Sigmoid colon (tissue), 7 donors: ENCODE measurements around the gene DOK6. TPM values are rescaled to one million over a fixed set of nuclear protein-coding genes. Genes with fewer than 3 reads are reported as not detected.

Experiments used
- DNase-seq: peaks from one replicate; pipeline ENCODE4 v3.0.0-alpha.2; 2019
- H3K27ac ChIP-seq, 4 donors: fragments of 200-600 bp; sonication (generic); one replicate each; pipeline ENCODE4 v1.5.1; 2016 to 2019; ENCODE audit warnings: mild to moderate bottlenecking in 1 of 4
- H3K27me3 ChIP-seq, 3 donors: fragments of 200-600 bp; sonication (generic); one replicate each; pipeline ENCODE4 v1.5.1; 2019; ENCODE audit warnings: mild to moderate bottlenecking in 1 of 3
- H3K36me3 ChIP-seq, 4 donors: fragments of 200-600 bp; sonication (generic); one replicate each; pipeline ENCODE4 v1.5.1; 2016 to 2019
- H3K4me1 ChIP-seq, 4 donors: fragments of 200-600 bp; sonication (generic); one replicate each; pipeline ENCODE4 v1.5.1; 2017 to 2019
- H3K4me3 ChIP-seq, 4 donors: fragments of 200-600 bp; sonication (generic); one replicate each; pipeline ENCODE4 v1.5.1; 2017 to 2019; ENCODE audit warnings: mild to moderate bottlenecking in 2 of 4, moderate library complexity in 1 of 4
- H3K9me3 ChIP-seq, 4 donors: fragments of 200-600 bp in 3 of 4; sonication (generic) in 3 of 4; one replicate each; pipeline versions ENCODE4 v1.5.1 to v1.6.1; 2013 to 2019
- EP300 ChIP-seq, 4 donors: sonication (generic); formaldehyde crosslinking; IDR thresholded peaks; one replicate each; pipeline ENCODE4 v1.6.1; 2017; ENCODE audit warnings: antibody characterized with exemption in 4 of 4
- POLR2A ChIP-seq, 2 donors: fragments of 450-650 bp; IDR thresholded peaks; one replicate each; pipeline ENCODE4 v1.6.1; 2016; ENCODE audit warnings: antibody characterized with exemption in 2 of 2, mild to moderate bottlenecking in 2 of 2, moderate library complexity in 2 of 2
- POLR2AphosphoS5 ChIP-seq, 4 donors: sonication (generic); formaldehyde crosslinking; IDR thresholded peaks; one replicate each; pipeline ENCODE4 v1.6.1; 2017; ENCODE audit warnings: antibody characterized with exemption in 4 of 4
- WGBS, 2 donors: extraction: QIAGEN DNeasy Blood & Tissue Kit; methylation state at CpG; one replicate each; pipeline ENCODE4 v1.1.7; 2013; 5-methylcytosine and 5-hydroxymethylcytosine counted together
- intact Hi-C: fragments of 100-400 bp; cut with DNase I; formaldehyde crosslinking; loops from one replicate; pipeline ENCODE4 v1.15.1; 2023
- polyA plus RNA-seq, 3 donors: library from polyadenylated mRNA; stranded (reverse); fragments of 200-250 nt; gene quantifications; one replicate each; pipeline ENCODE4 v1.2.3, GENCODE V29; 2013
- total RNA-seq, 4 donors: library from RNA; depleted of rRNA; stranded (reverse); fragments of >200 nt; gene quantifications; one replicate each; pipeline ENCODE4 v1.1.0, GENCODE V29; 2016
- TF ChIP-seq, protein P1 (sequence below), 4 experiments: fragments of 450-650 bp in 3 of 4; fragments of 200-600 bp in 1 of 4; IDR thresholded peaks; one replicate each; pipeline ENCODE4 v1.5.1; 2016 to 2019; ENCODE audit warnings: antibody characterized with exemption in 4 of 4, mild to moderate bottlenecking in 3 of 4, moderate library complexity in 2 of 4
- donor health status: healthy with polysubstance abuse.
- donor health status: Bipolar disorder and iron deficiency.
- donor health status: healthy.

DOK6 gene
- total and polyA plus RNA-seq, 7 donors, result under 0.01 to 1.9 (median 0.95) TPM

DNA sequence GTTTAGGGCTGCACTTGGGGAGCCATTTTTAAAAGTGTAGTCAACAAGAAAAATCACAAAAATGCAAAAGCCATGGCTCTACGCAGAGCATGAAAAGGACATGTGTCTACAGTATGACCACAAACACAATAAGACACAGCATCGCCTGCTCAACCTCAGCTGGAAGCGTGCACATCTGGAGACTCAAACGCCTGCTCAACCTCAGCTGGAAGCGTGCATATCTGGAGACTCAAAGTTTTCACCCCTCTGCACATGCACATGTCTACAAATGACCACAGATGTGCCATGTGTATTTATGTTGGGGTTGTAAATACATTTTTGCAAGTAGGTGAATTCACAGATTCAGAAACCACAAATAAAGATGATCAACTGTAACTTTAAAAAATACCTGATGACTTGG is 196.9 kb downstream of the DOK6 start:
- no peak for DNase-seq
- intact Hi-C loops, result no loop called here
- TF ChIP-seq, protein P1, sequence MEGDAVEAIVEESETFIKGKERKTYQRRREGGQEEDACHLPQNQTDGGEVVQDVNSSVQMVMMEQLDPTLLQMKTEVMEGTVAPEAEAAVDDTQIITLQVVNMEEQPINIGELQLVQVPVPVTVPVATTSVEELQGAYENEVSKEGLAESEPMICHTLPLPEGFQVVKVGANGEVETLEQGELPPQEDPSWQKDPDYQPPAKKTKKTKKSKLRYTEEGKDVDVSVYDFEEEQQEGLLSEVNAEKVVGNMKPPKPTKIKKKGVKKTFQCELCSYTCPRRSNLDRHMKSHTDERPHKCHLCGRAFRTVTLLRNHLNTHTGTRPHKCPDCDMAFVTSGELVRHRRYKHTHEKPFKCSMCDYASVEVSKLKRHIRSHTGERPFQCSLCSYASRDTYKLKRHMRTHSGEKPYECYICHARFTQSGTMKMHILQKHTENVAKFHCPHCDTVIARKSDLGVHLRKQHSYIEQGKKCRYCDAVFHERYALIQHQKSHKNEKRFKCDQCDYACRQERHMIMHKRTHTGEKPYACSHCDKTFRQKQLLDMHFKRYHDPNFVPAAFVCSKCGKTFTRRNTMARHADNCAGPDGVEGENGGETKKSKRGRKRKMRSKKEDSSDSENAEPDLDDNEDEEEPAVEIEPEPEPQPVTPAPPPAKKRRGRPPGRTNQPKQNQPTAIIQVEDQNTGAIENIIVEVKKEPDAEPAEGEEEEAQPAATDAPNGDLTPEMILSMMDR (IDR thresholded peaks at IDR 0.05), result no peak
- TF ChIP-seq POLR2AphosphoS5 (IDR thresholded peaks at IDR 0.05) (no peak), POLR2A (IDR thresholded peaks at IDR 0.05) (no peak), EP300 (IDR thresholded peaks at IDR 0.05) (no peak)
- H3K36me3 ChIP-seq, result no peaks in the 10 kb centered on the region
- WGBS, 2 donors, result 94% methylated on average over 5 of the region's 5 CpGs
- H3K9me3 ChIP-seq, result peaks cover 0 to 4% (median 0%) of the 10 kb centered on the region in 4 donors
- no peaks in the 10 kb centered on the region for H3K4me1 ChIP-seq
- no peaks in the 10 kb centered on the region for H3K27me3 ChIP-seq
- no peak overlapping the region for H3K4me3 ChIP-seq
- no peak overlapping the region for H3K27ac ChIP-seq

DNA sequence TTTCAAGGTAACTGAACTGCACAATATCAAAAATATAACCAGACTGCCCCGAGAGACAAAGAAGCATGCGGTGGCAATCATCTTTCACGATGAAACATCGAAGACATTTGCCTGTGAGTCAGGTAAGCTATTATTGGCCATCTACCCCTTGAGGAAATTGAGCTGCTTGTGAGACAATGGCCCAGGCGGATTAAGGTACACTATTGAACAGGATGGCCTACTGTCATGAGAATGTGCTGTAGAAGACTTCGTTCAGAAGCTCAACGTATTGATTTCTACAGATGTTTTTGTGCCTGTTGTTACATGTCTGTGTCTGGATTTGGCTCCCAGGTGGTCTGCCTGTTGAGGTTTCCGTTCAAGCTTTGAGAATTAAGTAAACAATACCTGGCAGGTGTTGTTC is 198.7 kb downstream of the DOK6 start:
- TF ChIP-seq, protein P1 (IDR thresholded peaks at IDR 0.05), result no peak
- TF ChIP-seq POLR2A (IDR thresholded peaks at IDR 0.05) (no peak), POLR2AphosphoS5 (IDR thresholded peaks at IDR 0.05) (no peak), EP300 (IDR thresholded peaks at IDR 0.05) (no peak)
- intact Hi-C loops, result no loop called here
- WGBS, 2 donors, result 88 to 93% methylated on average over 8 of the region's 8 CpGs
- Histone ChIP-seq H3K4me1 (no peaks in the 10 kb centered on the region), H3K9me3 (peaks cover 0 to 4% (median 0%) of the 10 kb centered on the region in 4 donors), H3K4me3 (no peak overlapping the region), H3K27me3 (no peaks in the 10 kb centered on the region), H3K27ac (no peak overlapping the region), H3K36me3 (no peaks in the 10 kb centered on the region)
- DNase-seq, result no peak

DNA sequence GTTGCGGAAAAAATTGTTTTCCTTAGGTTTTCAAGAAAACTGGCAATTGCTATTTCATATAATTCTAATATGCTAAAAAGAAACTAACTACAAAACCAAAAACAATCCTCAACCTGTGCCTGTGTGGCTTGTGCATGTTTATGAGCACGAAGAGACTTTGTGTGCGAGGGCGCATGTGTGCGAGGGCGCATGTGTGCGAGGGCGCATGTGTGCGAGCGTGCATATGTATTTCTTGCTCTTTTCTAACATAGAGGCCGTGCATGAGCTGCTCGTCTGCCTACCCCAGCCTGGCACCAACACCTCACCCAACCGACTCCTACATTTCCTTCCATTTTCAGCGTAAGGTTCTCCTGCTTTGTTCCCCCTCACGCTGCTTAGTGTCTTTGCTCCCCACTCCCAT is 211.6 kb downstream of the DOK6 start:
- Histone ChIP-seq H3K9me3 (no peaks in the 10 kb centered on the region), H3K27me3 (no peaks in the 10 kb centered on the region), H3K4me1 (no peaks in the 10 kb centered on the region), H3K36me3 (no peaks in the 10 kb centered on the region), H3K27ac (no peak overlapping the region), H3K4me3 (no peak overlapping the region)
- intact Hi-C loops, result no loop called here
- no peak for DNase-seq
- no peak for TF ChIP-seq POLR2A (IDR thresholded peaks at IDR 0.05)
- TF ChIP-seq, protein P1 (IDR thresholded peaks at IDR 0.05), result no peak
- no peak for TF ChIP-seq POLR2AphosphoS5 (IDR thresholded peaks at IDR 0.05)
- no peak for TF ChIP-seq EP300 (IDR thresholded peaks at IDR 0.05)
- 84 to 92% methylated on average over 15 of the region's 15 CpGs for WGBS, 2 donors

DNA sequence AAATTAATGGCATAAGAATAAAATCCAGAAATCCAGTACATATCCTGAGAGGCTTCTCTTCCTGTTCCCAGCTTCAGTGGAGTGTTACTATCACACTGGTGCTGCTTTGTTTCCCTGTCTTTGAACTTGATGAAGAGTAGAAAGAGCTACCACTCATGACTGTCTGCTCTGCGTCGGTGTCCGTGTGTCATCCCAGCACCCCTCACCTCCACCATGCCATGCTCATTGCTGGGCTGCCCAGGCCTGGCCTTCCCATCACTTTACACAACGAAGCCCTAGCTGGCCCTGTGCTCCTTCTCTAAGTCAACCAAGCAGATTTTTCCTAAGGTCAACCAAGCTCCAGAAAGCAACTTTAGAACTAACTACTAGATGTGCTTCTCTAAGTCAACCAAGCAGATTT is 215.4 kb downstream of the DOK6 start:
- Histone ChIP-seq H3K27ac (no peak overlapping the region), H3K4me3 (no peak overlapping the region), H3K36me3 (no peaks in the 10 kb centered on the region), H3K9me3 (no peaks in the 10 kb centered on the region), H3K27me3 (no peaks in the 10 kb centered on the region), H3K4me1 (no peaks in the 10 kb centered on the region)
- WGBS, 2 donors, result 91% methylated on average over 4 of the region's 4 CpGs
- TF ChIP-seq POLR2A (IDR thresholded peaks at IDR 0.05), result no peak
- no peak for TF ChIP-seq EP300 (IDR thresholded peaks at IDR 0.05)
- no peak for TF ChIP-seq POLR2AphosphoS5 (IDR thresholded peaks at IDR 0.05)
- TF ChIP-seq, protein P1 (IDR thresholded peaks at IDR 0.05), result no peak
- no peak for DNase-seq
- intact Hi-C loops, result no loop called here

DNA sequence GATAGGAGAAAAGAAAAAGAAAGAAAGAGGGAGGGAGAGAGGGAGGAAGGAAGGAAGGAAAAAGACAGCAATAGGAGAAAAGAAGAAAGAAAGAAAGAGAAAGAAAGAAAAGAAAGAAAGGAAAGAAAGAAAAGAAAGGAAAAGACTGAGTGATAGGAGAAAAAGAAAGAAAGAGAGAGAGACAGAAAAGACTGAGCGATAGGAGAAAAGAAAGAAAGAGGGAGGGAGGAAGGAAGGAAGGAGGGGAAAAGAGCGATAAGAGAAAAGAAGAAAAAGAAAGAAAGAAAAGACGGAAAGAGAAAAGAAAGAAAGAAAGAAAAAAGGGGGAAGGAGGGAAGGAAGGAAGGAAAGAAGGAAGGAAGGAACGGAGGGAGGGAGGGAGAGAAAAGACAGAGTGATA is 216.7 kb downstream of the DOK6 start:
- TF ChIP-seq POLR2A (IDR thresholded peaks at IDR 0.05), result no peak
- TF ChIP-seq, protein P1 (IDR thresholded peaks at IDR 0.05), result no peak
- TF ChIP-seq EP300 (IDR thresholded peaks at IDR 0.05), result no peak
- TF ChIP-seq POLR2AphosphoS5 (IDR thresholded peaks at IDR 0.05), result no peak
- intact Hi-C loops, result no loop called here
- no peak overlapping the region for H3K27ac ChIP-seq

More for the DNA sequence above, 216.7 kb downstream of the DOK6 start:
- Histone ChIP-seq H3K36me3 (no peaks in the 10 kb centered on the region), H3K27me3 (no peaks in the 10 kb centered on the region), H3K4me1 (no peaks in the 10 kb centered on the region), H3K9me3 (no peaks in the 10 kb centered on the region), H3K4me3 (no peak overlapping the region)
- DNase-seq, result no peak
- 93 to 94% methylated on average over 4 of the region's 4 CpGs for WGBS, 2 donors
